Measurements from ENCODE around the gene GNB1L. TPM values are rescaled to one million over a fixed set of nuclear protein-coding genes. Genes with fewer than 3 reads are reported as not detected.

GNB1L gene
- total and polyA plus RNA-seq, 10 of the 15 experiments (the other 5 are each of a cell fraction or from before 2014, with no cell fraction given): 0.21 to 19.4 (median 6.8) TPM

GRCh38 chr22:19744350-19745006 lies 110.2 kb downstream of the GNB1L start:
- TF ChIP-seq IKZF1 (conservative IDR thresholded peaks at IDR 0.05) (no peak), ZBED1 (IDR thresholded peaks at IDR 0.05; ENCODE audit: borderline replicate concordance) (no peak), RELB (IDR thresholded peaks at IDR 0.05; ENCODE audit: low read depth) (no peak), USF2 (IDR thresholded peaks at IDR 0.05; ENCODE audit: borderline replicate concordance, low read depth, low read length) (no peak), SRF (IDR thresholded peaks at IDR 0.05; ENCODE audit: low read depth in 2 of 2, low read length in 2 of 2) (no peak), PML (IDR thresholded peaks at IDR 0.05; ENCODE audit: low read length) (no peak), FOXK2 (IDR thresholded peaks at IDR 0.05) (no peak), DPF2 (IDR thresholded peaks at IDR 0.05) (no peak), TCF3 (IDR thresholded peaks at IDR 0.05; ENCODE audit: borderline replicate concordance, insufficient read depth, low read depth, low read length) (no peak), NR2C2 (IDR thresholded peaks at IDR 0.05; ENCODE audit: borderline replicate concordance, control insufficient read depth, insufficient read length, low read depth) (no peak), RFX5 (IDR thresholded peaks at IDR 0.05; ENCODE audit: low read depth, low read length) (no peak), RELA (IDR thresholded peaks at IDR 0.05; ENCODE audit: borderline replicate concordance, partially characterized antibody) (no peak), EED (IDR thresholded peaks at IDR 0.05; ENCODE audit: low read depth) (no peak), NFYB (IDR thresholded peaks at IDR 0.05; ENCODE audit: insufficient read depth, low read depth, low read length) (no peak)
- TF ChIP-seq, protein P1, sequence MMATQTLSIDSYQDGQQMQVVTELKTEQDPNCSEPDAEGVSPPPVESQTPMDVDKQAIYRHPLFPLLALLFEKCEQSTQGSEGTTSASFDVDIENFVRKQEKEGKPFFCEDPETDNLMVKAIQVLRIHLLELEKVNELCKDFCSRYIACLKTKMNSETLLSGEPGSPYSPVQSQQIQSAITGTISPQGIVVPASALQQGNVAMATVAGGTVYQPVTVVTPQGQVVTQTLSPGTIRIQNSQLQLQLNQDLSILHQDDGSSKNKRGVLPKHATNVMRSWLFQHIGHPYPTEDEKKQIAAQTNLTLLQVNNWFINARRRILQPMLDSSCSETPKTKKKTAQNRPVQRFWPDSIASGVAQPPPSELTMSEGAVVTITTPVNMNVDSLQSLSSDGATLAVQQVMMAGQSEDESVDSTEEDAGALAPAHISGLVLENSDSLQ (IDR thresholded peaks at IDR 0.05): no peak
- CTCF ChIA-PET: no interaction called here
- Histone ChIP-seq H3K27me3 (replicated peaks in 1 of 2; ENCODE audit: control insufficient read depth in 2 of 2, insufficient read depth in 2 of 2, low read length in 1 of 2) (no peaks in the 10 kb centered on the region; a peak in 1 of 4 replicates), H3K27ac (ENCODE audit: control insufficient read depth, insufficient read depth) (no peak overlapping the region), H3K4me1 (ENCODE audit: control insufficient read depth, insufficient read depth, low read length) (no peaks in the 10 kb centered on the region), H4K20me1 (ENCODE audit: control insufficient read depth, insufficient read depth) (no peaks in the 10 kb centered on the region), H3K4me3 (no peak overlapping the region), H3K4me2 (ENCODE audit: control insufficient read depth, insufficient read depth) (no peak overlapping the region), H3K79me2 (ENCODE audit: control insufficient read depth, insufficient read depth, low read length) (no peaks in the 10 kb centered on the region), H2AFZ (ENCODE audit: control insufficient read depth, low read depth, low read length) (no peak overlapping the region), H3K9me3 (replicated peaks; ENCODE audit: control insufficient read depth, insufficient read depth, low read length) (no peaks in the 10 kb centered on the region), H3K9ac (ENCODE audit: control insufficient read depth, insufficient read depth, low read length) (no peak overlapping the region), H3K36me3 (ENCODE audit: control insufficient read depth in 2 of 2, insufficient read depth in 2 of 2, low read length in 1 of 2) (no peaks in the 10 kb centered on the region)
- in situ Hi-C loops (cut with MboI): no loop called here
- no TSS peak for BruUV-seq (replicated peaks)
- POLR2A ChIA-PET: no interaction called here
- 28% methylated on average over 12 of the region's 13 CpGs for WGBS (ENCODE audit: insufficient coverage, insufficient replicate concordance, low lambda C conversion rate, missing lambda C conversion rate)
- SMC1A ChIA-PET (ENCODE audit: uncharacterized antibody, unreplicated experiment): no interaction called here
- ATAC-seq: no peak
- DNase-seq (ENCODE audit: low read depth, low spot score): no peak
- RAD21 ChIA-PET (ENCODE audit: unreplicated experiment): interaction anchor here (1.2 to 1.4 kb wide), 2 partner anchors 12 to 14 kb away, joined by 3 read pairs; no protein-coding TSS in a partner anchor
- no peak for FAIRE-seq
- intact Hi-C loops (cut with micrococcal nuclease; ENCODE audit: unreplicated experiment): no loop called here

Data from GM12878 (cell line).